HL-60 (cell line): ENCODE measurements around the gene TAF3.

Source experiments
- GABPA ChIP-seq: IDR thresholded peaks from 2 replicates; pipeline ENCODE4 v1.6.1; 2012; ENCODE audit warnings: low read depth
- POLR2AphosphoS5 ChIP-seq: IDR thresholded peaks from 2 replicates; pipeline ENCODE4 v1.6.1; 2012; ENCODE audit warnings: low read depth
- SPI1 ChIP-seq: IDR thresholded peaks from 2 replicates; pipeline ENCODE4 v1.6.1; 2012; ENCODE audit warnings: low read depth, mild to moderate bottlenecking, borderline replicate concordance
- TF ChIP-seq, protein P1 (sequence below): IDR thresholded peaks from one replicate; pipeline ENCODE4 v1.5.1; 2011; ENCODE audit warnings: low read length, control low read depth, inconsistent platforms; ENCODE audit not compliant: insufficient read depth
- TF ChIP-seq, protein P2 (sequence below): IDR thresholded peaks from 2 replicates; pipeline ENCODE4 v1.6.1; 2012; ENCODE audit warnings: low read depth; ENCODE audit not compliant: insufficient replicate concordance

DNA sequence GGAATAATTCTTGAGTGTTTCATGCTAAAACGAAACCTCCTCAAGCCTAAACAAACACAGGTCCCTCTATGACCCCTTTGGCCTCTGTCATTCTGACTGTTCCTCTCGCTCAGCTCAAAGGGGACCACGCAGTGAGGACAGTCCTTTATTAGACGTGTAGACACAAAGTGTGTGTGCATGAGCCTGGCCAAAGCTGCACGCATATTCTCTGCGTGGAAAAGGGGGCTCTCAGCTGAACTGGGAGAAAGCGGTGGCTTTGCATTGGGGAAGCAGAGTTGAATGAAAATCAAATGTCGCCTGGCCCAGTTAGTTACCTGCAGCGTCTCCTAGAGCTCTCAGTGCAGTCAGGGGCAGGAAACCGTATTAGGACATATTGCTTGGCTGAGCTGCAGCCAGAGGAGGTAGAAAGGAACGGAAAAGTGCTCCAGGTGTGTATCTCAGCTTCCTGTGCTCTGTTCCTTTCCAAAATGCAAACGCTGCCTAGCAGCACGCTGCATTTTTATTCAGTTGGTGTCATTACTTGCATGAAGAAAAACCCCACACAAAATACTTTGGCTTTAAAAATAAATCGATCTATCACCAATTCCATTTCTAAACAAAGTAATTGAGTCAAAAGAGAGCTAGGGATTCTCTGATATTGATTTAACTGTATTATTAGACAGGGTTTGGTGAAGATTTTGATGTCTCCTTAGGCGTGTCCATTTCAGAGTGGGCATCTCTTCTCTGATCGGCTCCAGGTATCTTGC is 241.1 kb downstream of the TAF3 start:
- TF ChIP-seq, protein P1, sequence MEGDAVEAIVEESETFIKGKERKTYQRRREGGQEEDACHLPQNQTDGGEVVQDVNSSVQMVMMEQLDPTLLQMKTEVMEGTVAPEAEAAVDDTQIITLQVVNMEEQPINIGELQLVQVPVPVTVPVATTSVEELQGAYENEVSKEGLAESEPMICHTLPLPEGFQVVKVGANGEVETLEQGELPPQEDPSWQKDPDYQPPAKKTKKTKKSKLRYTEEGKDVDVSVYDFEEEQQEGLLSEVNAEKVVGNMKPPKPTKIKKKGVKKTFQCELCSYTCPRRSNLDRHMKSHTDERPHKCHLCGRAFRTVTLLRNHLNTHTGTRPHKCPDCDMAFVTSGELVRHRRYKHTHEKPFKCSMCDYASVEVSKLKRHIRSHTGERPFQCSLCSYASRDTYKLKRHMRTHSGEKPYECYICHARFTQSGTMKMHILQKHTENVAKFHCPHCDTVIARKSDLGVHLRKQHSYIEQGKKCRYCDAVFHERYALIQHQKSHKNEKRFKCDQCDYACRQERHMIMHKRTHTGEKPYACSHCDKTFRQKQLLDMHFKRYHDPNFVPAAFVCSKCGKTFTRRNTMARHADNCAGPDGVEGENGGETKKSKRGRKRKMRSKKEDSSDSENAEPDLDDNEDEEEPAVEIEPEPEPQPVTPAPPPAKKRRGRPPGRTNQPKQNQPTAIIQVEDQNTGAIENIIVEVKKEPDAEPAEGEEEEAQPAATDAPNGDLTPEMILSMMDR, result no peak
- TF ChIP-seq POLR2AphosphoS5, result no peak
- TF ChIP-seq, protein P2, sequence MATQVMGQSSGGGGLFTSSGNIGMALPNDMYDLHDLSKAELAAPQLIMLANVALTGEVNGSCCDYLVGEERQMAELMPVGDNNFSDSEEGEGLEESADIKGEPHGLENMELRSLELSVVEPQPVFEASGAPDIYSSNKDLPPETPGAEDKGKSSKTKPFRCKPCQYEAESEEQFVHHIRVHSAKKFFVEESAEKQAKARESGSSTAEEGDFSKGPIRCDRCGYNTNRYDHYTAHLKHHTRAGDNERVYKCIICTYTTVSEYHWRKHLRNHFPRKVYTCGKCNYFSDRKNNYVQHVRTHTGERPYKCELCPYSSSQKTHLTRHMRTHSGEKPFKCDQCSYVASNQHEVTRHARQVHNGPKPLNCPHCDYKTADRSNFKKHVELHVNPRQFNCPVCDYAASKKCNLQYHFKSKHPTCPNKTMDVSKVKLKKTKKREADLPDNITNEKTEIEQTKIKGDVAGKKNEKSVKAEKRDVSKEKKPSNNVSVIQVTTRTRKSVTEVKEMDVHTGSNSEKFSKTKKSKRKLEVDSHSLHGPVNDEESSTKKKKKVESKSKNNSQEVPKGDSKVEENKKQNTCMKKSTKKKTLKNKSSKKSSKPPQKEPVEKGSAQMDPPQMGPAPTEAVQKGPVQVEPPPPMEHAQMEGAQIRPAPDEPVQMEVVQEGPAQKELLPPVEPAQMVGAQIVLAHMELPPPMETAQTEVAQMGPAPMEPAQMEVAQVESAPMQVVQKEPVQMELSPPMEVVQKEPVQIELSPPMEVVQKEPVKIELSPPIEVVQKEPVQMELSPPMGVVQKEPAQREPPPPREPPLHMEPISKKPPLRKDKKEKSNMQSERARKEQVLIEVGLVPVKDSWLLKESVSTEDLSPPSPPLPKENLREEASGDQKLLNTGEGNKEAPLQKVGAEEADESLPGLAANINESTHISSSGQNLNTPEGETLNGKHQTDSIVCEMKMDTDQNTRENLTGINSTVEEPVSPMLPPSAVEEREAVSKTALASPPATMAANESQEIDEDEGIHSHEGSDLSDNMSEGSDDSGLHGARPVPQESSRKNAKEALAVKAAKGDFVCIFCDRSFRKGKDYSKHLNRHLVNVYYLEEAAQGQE, result no peak
- TF ChIP-seq GABPA, result no peak
- TF ChIP-seq SPI1, result no peak
